ENCODE results near the gene DIP2C. TPM values are rescaled to one million over a fixed set of nuclear protein-coding genes. Genes with fewer than 3 reads are reported as not detected.

Gene DIP2C
- total and polyA plus RNA-seq, 2 donors (not counting 1 experiment from before 2014, with no cell fraction given): 1.3 to 1.9 TPM

GRCh38 chr10:287026-287709 lies 402.3 kb downstream of the DIP2C start:
- H3K27ac Mint-ChIP-seq: no peak overlapping the region
- POLR2A ChIA-PET: no interaction called here

More at GRCh38 chr10:287026-287709, 402.3 kb downstream of the DIP2C start:
- Histone ChIP-seq H3K79me2 (ENCODE audit: control insufficient read depth, insufficient read depth, low read length) (no peaks in the 10 kb centered on the region), H3K27me3 (replicated peaks in 1 of 4; ENCODE audit: control extremely low read depth in 1 of 4, control insufficient read depth in 3 of 4, insufficient read depth in 4 of 4, low read length in 3 of 4) (no peaks in the 10 kb centered on the region), H2AFZ (ENCODE audit: insufficient read depth, low read depth, low read length, poor library complexity, severe bottlenecking) (no peak overlapping the region), H3K4me2 (replicated peaks; ENCODE audit: low read depth, low read length, poor library complexity, severe bottlenecking) (no peak overlapping the region), H3K4me3 (ENCODE audit: control extremely low read depth in 1 of 5, extremely low read depth in 1 of 5, insufficient read depth in 1 of 5, low read depth in 2 of 5, low read length in 4 of 5) (no peak overlapping the region), H3K9ac (ENCODE audit: low read length) (no peak overlapping the region), H3K4me1 (ENCODE audit: control insufficient read depth in 2 of 2, insufficient read depth in 2 of 2, low read length in 2 of 2) (peaks cover 0 to 19% of the 10 kb centered on the region in 2 donors), H4K20me1 (ENCODE audit: control insufficient read depth, insufficient read depth, low read length, poor library complexity, severe bottlenecking) (no peaks in the 10 kb centered on the region), H3K36me3 (replicated peaks in 1 of 2; ENCODE audit: control extremely low read depth in 1 of 2, control insufficient read depth in 1 of 2, extremely low read depth in 1 of 2, insufficient read depth in 2 of 2, low read length in 1 of 2) (peaks cover 0 to 8% of the 10 kb centered on the region in 2 experiments), H3K27ac (ENCODE audit: low read length in 2 of 2) (no peak overlapping the region), H3K9me3 (ENCODE audit: control extremely low read depth in 1 of 3, control insufficient read depth in 2 of 3, insufficient read depth in 1 of 3, low read length in 2 of 3) (peaks cover 0 to 3% (median 0%) of the 10 kb centered on the region in 3 donors)
- Mint-ChIP-seq H3K9me3 (ENCODE audit: insufficient read depth) (no peaks in the 10 kb centered on the region), H3K4me3 (no peak overlapping the region), H3K27me3 (peaks cover 3% of the 10 kb centered on the region), H3K4me1 (peaks cover 25% of the 10 kb centered on the region)
- ATAC-seq (ENCODE audit: low read depth): no peak
- no peak for TF ChIP-seq EZH2 (IDR thresholded peaks at IDR 0.05; ENCODE audit: borderline replicate concordance, insufficient read depth, low read depth, low read length, poor library complexity, severe bottlenecking)
- TF ChIP-seq CTCF (IDR thresholded peaks at IDR 0.05): no peak
- CTCF ChIA-PET: no interaction called here
- intact Hi-C loops (cut with micrococcal nuclease): no loop called here
- 93% methylated on average over 2 of the region's 4 CpGs for WGBS (ENCODE audit: insufficient coverage)
- DNase-seq: no peak
